Parathyroid adenoma (tissue), 2 donors: ENCODE measurements around the gene PLCB1.

Experiments used
- H2AFZ ChIP-seq: fragments of 300-600 bp; sonication (generic); one replicate; pipeline ENCODE4 v1.7.0; 2017; ENCODE audit warnings: antibody characterized with exemption, mild to moderate bottlenecking
- H3K27ac ChIP-seq: fragments of 300-600 bp; sonication (generic); one replicate; pipeline ENCODE4 v1.7.0; 2017
- H3K27me3 ChIP-seq: fragments of 300-600 bp; sonication (generic); one replicate; pipeline ENCODE4 v1.7.0; 2017; ENCODE audit warnings: low read length; ENCODE audit not compliant: control insufficient read depth, insufficient read depth
- H3K36me3 ChIP-seq: fragments of 300-600 bp; sonication (generic); one replicate; pipeline ENCODE4 v1.7.0; 2017; ENCODE audit warnings: low read length; ENCODE audit not compliant: control insufficient read depth, insufficient read depth
- H3K4me1 ChIP-seq: fragments of 300-600 bp; sonication (generic); one replicate; pipeline ENCODE4 v1.7.0; 2017; ENCODE audit warnings: control low read depth
- H3K4me2 ChIP-seq: fragments of 300-600 bp; sonication (generic); one replicate; pipeline ENCODE4 v1.7.0; 2017; ENCODE audit warnings: low read length
- H3K4me3 ChIP-seq: fragments of 300-600 bp; sonication (generic); one replicate; pipeline ENCODE4 v1.7.0; 2017; ENCODE audit warnings: low read depth, low read length
- H3K79me2 ChIP-seq: fragments of 300-600 bp; sonication (generic); one replicate; pipeline ENCODE4 v1.7.0; 2017; ENCODE audit warnings: control low read depth
- H3K9ac ChIP-seq: fragments of 300-600 bp; sonication (generic); one replicate; pipeline ENCODE4 v1.7.0; 2017; ENCODE audit warnings: mild to moderate bottlenecking
- H3K9me3 ChIP-seq: fragments of 300-600 bp; sonication (generic); one replicate; pipeline ENCODE4 v1.7.0; 2017; ENCODE audit warnings: low read length; ENCODE audit not compliant: control insufficient read depth
- CTCF ChIP-seq: fragments of 300-600 bp; sonication (generic); IDR thresholded peaks from one replicate; pipeline ENCODE4 v1.7.0; 2017; ENCODE audit warnings: antibody characterized with exemption, mild to moderate bottlenecking
- donor health status: primary hyperparathyroidism.

PLCB1 gene

GRCh38 chr20:8690074-8690473 is 558.0 kb downstream of the PLCB1 start:
- H3K4me1 ChIP-seq, result no peaks in the 10 kb centered on the region
- TF ChIP-seq CTCF, result no peak
- H3K9me3 ChIP-seq, result no peaks in the 10 kb centered on the region
- H3K27me3 ChIP-seq, result no peaks in the 10 kb centered on the region
- H3K4me3 ChIP-seq, result no peak overlapping the region
- no peaks in the 10 kb centered on the region for H3K36me3 ChIP-seq
- H3K9ac ChIP-seq, result no peak overlapping the region
- H2AFZ ChIP-seq, result no peak overlapping the region
- H3K79me2 ChIP-seq, result no peaks in the 10 kb centered on the region
- H3K27ac ChIP-seq, result no peak overlapping the region
- no peak overlapping the region for H3K4me2 ChIP-seq

- Histone ChIP-seq H3K79me2 (no peaks in the 10 kb centered on the region), H3K9me3 (no peaks in the 10 kb centered on the region), H2AFZ (no peak overlapping the region), H3K27ac (no peak overlapping the region), H3K27me3 (no peaks in the 10 kb centered on the region), H3K4me3 (no peak overlapping the region), H3K4me2 (no peak overlapping the region), H3K9ac (no peak overlapping the region), H3K4me1 (no peaks in the 10 kb centered on the region), H3K36me3 (no peaks in the 10 kb centered on the region)
- TF ChIP-seq CTCF, result no peak
These were observed 561.6 kb downstream of the PLCB1 start for GRCh38 chr20:8693709-8694108.

GRCh38 chr20:8700756-8701155 is 568.7 kb downstream of the PLCB1 start:
- TF ChIP-seq CTCF, result no peak
- no peak overlapping the region for H3K4me2 ChIP-seq
- no peaks in the 10 kb centered on the region for H3K79me2 ChIP-seq
- no peak overlapping the region for H3K4me3 ChIP-seq
- no peaks in the 10 kb centered on the region for H3K9me3 ChIP-seq
- no peak overlapping the region for H3K27ac ChIP-seq
- no peak overlapping the region for H3K9ac ChIP-seq
- no peak overlapping the region for H2AFZ ChIP-seq
- H3K36me3 ChIP-seq, result no peaks in the 10 kb centered on the region
- no peaks in the 10 kb centered on the region for H3K4me1 ChIP-seq
- no peaks in the 10 kb centered on the region for H3K27me3 ChIP-seq

- H3K4me3 ChIP-seq, result no peak overlapping the region
- H3K9ac ChIP-seq, result no peak overlapping the region
- no peaks in the 10 kb centered on the region for H3K27me3 ChIP-seq
These were observed 575.1 kb downstream of the PLCB1 start for GRCh38 chr20:8706961-8707700.

More at GRCh38 chr20:8706961-8707700, 575.1 kb downstream of the PLCB1 start:
- Histone ChIP-seq H3K27ac (no peak overlapping the region), H3K4me2 (no peak overlapping the region), H3K4me1 (no peaks in the 10 kb centered on the region), H2AFZ (no peak overlapping the region), H3K36me3 (no peaks in the 10 kb centered on the region), H3K79me2 (no peaks in the 10 kb centered on the region), H3K9me3 (no peaks in the 10 kb centered on the region)
- no peak for TF ChIP-seq CTCF
